Thyroid gland (tissue), 4 donors: ENCODE results near the gene PCNT.

Experiments
- POLR2A ChIP-seq, 2 donors: fragments of 450-650 bp; IDR thresholded peaks; one replicate each; pipeline ENCODE4 v1.6.1; 2017; ENCODE audit warnings: antibody characterized with exemption in 2 of 2, mild to moderate bottlenecking in 2 of 2, moderate library complexity in 1 of 2
- TF ChIP-seq, protein P1 (sequence below), 6 experiments: fragments of 200-600 bp in 3 of 6; fragments of 450-650 bp in 3 of 6; sonication (generic) in 3 of 6; IDR thresholded peaks; one replicate each; pipeline ENCODE4 v1.5.1; 2016 to 2019; ENCODE audit warnings: antibody characterized with exemption in 6 of 6, mild to moderate bottlenecking in 2 of 6, inconsistent platforms in 1 of 6, moderate library complexity in 1 of 6

DNA sequence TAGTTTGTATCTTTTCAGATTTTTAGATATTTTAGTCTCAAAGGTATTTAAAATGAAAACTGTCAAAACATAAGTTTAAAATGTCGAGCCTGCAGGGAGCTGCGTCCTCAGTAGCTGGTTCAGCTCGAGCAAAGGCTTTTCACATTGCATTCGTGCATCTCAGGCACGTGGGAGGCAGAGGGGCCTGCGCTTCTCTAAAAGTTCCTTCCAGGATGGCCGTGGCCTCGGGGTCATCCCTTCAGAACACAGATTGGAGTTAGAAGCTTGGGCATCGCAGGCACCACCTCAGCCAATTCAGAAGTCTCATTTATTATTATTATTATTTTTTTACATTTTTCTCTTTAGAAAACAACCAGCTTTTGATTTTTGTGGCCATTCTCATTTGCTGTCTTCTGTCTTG, 67.8 kb downstream of the PCNT start:
- TF ChIP-seq, protein P1, sequence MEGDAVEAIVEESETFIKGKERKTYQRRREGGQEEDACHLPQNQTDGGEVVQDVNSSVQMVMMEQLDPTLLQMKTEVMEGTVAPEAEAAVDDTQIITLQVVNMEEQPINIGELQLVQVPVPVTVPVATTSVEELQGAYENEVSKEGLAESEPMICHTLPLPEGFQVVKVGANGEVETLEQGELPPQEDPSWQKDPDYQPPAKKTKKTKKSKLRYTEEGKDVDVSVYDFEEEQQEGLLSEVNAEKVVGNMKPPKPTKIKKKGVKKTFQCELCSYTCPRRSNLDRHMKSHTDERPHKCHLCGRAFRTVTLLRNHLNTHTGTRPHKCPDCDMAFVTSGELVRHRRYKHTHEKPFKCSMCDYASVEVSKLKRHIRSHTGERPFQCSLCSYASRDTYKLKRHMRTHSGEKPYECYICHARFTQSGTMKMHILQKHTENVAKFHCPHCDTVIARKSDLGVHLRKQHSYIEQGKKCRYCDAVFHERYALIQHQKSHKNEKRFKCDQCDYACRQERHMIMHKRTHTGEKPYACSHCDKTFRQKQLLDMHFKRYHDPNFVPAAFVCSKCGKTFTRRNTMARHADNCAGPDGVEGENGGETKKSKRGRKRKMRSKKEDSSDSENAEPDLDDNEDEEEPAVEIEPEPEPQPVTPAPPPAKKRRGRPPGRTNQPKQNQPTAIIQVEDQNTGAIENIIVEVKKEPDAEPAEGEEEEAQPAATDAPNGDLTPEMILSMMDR (IDR thresholded peaks at IDR 0.05): no peak
- TF ChIP-seq POLR2A (IDR thresholded peaks at IDR 0.05): no peak
